ENCODE results near the gene PUM2. TPM values are rescaled to one million over a fixed set of nuclear protein-coding genes. Genes with fewer than 3 reads are reported as not detected.

PUM2 gene
- total RNA-seq, 1 experiment from 2014 or later = 104 TPM

DNA sequence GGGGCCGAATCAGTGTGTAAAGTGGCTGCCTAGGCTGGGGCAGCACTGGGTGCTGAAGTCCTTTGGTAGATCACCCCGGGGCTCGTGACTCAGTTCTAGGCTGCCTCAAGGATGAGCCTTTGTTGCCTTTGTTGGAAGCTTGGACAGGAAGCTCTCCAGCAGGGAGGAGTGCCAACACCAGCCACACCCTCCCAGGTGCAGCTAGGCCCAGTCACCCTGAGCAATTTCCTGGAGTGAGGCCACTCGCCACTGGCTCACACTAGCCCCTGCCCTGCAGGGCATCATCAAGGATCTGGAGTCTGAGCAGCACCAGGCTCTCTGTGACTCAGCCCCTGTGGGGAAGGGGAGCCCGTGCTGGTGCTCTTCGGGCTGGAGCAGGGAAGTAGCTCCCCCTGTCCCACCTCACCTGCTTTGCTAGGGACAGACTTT, 119.0 kb downstream of the PUM2 start:
- ChIA-PET CTCF (interaction anchor here (0.5 to 3.8 kb wide), 20 partner anchors 9 to 411 kb away, joined by 3 to 48 read pairs (median 5); no protein-coding TSS in a partner anchor), POLR2A (interaction anchor here (0.7 kb wide), 1 partner anchor 467 kb away, joined by 9 read pairs; no protein-coding TSS in a partner anchor)
- TF ChIP-seq NFE2L1 (CRISPR knock-in tag; IDR thresholded peaks at IDR 0.05) = no peak
- TF ChIP-seq ZNF121 (CRISPR knock-in tag; IDR thresholded peaks at IDR 0.05) = 0 out of 2 replicates have a peak, but pooled peaks have one; percentile 22
- Mint-ChIP-seq H3K9me3 (peaks cover 4% of the 10 kb centered on the region; the same call in 1 of the 2 replicates), H3K27ac (no peak overlapping the region), H3K4me1 (peaks cover 20% of the 10 kb centered on the region), H3K27me3 (ENCODE audit: low read depth) (peaks cover 7% of the 10 kb centered on the region; the same call in 1 of the 2 replicates), H3K4me3 (no peak overlapping the region), H3K36me3 (no peaks in the 10 kb centered on the region)
- ATAC-seq = peak; percentile 90
- peak; percentile 37 for DNase-seq (ENCODE audit: low spot score)

DNA sequence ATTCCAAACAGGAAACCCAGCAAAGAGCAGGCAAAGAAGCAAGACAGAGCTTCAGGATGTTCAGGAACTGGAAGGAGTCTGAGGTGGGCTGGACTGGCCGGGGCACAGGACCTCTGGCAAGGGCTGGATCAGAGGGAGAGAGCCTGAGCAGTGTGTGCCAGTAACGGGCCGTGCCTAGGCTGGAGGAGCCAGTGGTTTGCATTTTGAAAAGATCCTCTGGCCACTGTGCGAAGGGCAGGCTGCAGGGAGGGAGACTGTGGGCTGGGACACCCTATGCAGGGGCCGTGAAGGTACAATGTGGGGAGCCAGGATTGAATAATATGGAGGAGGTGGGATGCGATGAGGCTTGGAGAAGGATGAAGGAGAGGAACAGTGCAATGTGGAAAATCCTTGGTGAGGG, 119.5 kb downstream of the PUM2 start:
- DNase-seq (ENCODE audit: low spot score) = no peak
- H3K4me1 Mint-ChIP-seq = peaks cover 22% of the 10 kb centered on the region
- H3K36me3 Mint-ChIP-seq = no peaks in the 10 kb centered on the region
- ATAC-seq = peak; percentile 3; the same call in 1 of the 2 replicates
- ChIA-PET CTCF (interaction anchor here (0.5 to 3.8 kb wide), 17 partner anchors 11 to 411 kb away, joined by 3 to 48 read pairs (median 5); no protein-coding TSS in a partner anchor), POLR2A (interaction anchor here (0.7 kb wide), 1 partner anchor 466 kb away, joined by 9 read pairs; no protein-coding TSS in a partner anchor)
- H3K27me3 Mint-ChIP-seq (ENCODE audit: low read depth) = peaks cover 10% of the 10 kb centered on the region
- no peak overlapping the region for H3K4me3 Mint-ChIP-seq
- H3K27ac Mint-ChIP-seq = no peak overlapping the region
- TF ChIP-seq NR3C1 (CRISPR knock-in tag; conservative IDR thresholded peaks at IDR 0.05; ENCODE audit: low read depth) = no peak
- no peak for TF ChIP-seq HMGA2 (CRISPR knock-in tag; IDR thresholded peaks at IDR 0.05)
- no peak for TF ChIP-seq TEAD4 (CRISPR knock-in tag; IDR thresholded peaks at IDR 0.05)
- peaks cover 4% of the 10 kb centered on the region; the same call in 1 of the 2 replicates for H3K9me3 Mint-ChIP-seq

DNA sequence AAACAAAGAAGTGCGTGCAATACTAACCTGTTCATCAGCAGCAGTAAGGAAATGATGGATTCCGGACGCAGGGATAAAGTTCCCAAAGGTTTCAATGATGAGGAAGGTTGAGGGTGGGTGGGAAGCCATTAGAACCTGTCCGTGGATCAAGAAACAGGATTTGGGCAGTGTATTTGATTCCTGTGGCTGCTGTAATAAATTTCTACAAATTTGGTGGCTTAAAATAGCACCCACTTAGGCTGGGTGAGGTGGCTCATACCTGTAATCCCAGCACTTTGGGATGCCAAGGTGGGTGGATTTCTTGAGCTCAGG, 120.6 kb downstream of the PUM2 start:
- CTCF ChIA-PET = interaction anchor here (0.7 to 3.3 kb wide), 4 partner anchors 42 to 214 kb away, joined by 3 to 28 read pairs (median 3); no protein-coding TSS in a partner anchor
- peaks cover 4% of the 10 kb centered on the region; the same call in 1 of the 2 replicates for H3K9me3 Mint-ChIP-seq
- no peak for DNase-seq (ENCODE audit: low spot score)
- H3K36me3 Mint-ChIP-seq = no peaks in the 10 kb centered on the region
- peaks cover 17% of the 10 kb centered on the region for H3K27me3 Mint-ChIP-seq (ENCODE audit: low read depth)
- H3K4me1 Mint-ChIP-seq = peaks cover 29% of the 10 kb centered on the region
- POLR2A ChIA-PET = no interaction called here
- H3K4me3 Mint-ChIP-seq = no peak overlapping the region
- TF ChIP-seq, protein P1, sequence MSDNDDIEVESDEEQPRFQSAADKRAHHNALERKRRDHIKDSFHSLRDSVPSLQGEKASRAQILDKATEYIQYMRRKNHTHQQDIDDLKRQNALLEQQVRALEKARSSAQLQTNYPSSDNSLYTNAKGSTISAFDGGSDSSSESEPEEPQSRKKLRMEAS (CRISPR knock-in tag; IDR thresholded peaks at IDR 0.05) = no peak
- TF ChIP-seq, protein P2, sequence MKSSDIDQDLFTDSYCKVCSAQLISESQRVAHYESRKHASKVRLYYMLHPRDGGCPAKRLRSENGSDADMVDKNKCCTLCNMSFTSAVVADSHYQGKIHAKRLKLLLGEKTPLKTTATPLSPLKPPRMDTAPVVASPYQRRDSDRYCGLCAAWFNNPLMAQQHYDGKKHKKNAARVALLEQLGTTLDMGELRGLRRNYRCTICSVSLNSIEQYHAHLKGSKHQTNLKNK (CRISPR knock-in tag; IDR thresholded peaks at IDR 0.05) = no peak
- no peak overlapping the region for H3K27ac Mint-ChIP-seq
- ATAC-seq = no peak

DNA sequence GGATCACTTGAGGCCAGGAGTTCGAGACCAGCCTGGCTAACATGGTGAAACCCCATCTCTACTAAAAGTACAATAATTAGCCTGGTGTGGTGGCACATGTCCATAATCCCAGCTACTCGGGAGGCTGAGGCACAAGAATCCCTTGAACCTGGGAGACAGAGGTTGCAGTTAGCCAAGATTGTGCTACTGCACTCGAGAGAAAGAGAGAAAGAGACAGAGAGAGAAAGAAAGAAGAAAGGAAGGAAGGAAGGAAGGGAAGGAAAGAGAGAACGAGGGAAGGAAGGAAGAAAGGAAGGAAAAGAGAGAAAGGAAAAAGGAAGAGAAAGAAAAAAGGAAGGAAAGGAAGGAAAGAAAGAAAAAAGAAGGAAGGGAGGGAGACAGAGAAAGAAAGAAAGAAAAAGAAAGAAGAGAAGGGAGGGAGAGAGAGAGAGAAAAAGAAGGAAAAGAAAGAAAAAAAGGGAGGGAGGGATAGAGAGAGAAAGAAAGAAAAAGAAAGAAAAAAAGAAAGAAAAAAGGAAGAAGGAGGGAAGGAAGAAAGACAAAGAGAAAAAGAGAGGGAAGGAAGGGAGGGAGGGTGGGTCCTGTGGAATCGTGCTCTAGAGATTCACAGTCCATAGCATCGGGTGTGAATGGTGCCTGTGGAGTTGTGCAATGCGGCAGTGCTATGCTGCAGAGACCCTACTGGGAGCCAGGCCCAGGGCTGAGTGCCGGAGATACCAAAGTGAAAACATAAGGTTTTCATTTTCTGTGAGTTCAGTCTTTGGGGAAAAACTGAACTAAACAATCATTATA, 121.1 kb downstream of the PUM2 start:
- Mint-ChIP-seq H3K4me1 (peaks cover 29% of the 10 kb centered on the region), H3K36me3 (no peaks in the 10 kb centered on the region), H3K9me3 (peaks cover 4% of the 10 kb centered on the region; the same call in 1 of the 2 replicates), H3K4me3 (no peak overlapping the region), H3K27me3 (ENCODE audit: low read depth) (peaks cover 17% of the 10 kb centered on the region), H3K27ac (no peak overlapping the region)
- ATAC-seq (no peak), DNase-seq (ENCODE audit: low spot score) (no peak)
- ChIA-PET CTCF (interaction anchor here (1.2 to 3.3 kb wide), 3 partner anchors 94 to 214 kb away, joined by 3 to 28 read pairs (median 4); no protein-coding TSS in a partner anchor), POLR2A (no interaction called here)
- TF ChIP-seq, protein P3, sequence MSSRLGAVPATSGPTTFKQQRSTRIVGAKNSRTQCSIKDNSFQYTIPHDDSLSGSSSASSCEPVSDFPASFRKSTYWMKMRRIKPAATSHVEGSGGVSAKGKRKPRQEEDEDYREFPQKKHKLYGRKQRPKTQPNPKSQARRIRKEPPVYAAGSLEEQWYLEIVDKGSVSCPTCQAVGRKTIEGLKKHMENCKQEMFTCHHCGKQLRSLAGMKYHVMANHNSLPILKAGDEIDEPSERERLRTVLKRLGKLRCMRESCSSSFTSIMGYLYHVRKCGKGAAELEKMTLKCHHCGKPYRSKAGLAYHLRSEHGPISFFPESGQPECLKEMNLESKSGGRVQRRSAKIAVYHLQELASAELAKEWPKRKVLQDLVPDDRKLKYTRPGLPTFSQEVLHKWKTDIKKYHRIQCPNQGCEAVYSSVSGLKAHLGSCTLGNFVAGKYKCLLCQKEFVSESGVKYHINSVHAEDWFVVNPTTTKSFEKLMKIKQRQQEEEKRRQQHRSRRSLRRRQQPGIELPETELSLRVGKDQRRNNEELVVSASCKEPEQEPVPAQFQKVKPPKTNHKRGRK (CRISPR knock-in tag; IDR thresholded peaks at IDR 0.05; ENCODE audit: borderline replicate concordance) = peak; percentile 86; the same call in 1 of the 2 replicates
- TF ChIP-seq ZNF423 (CRISPR knock-in tag; IDR thresholded peaks at IDR 0.05) = no peak
- TF ChIP-seq, protein P4, sequence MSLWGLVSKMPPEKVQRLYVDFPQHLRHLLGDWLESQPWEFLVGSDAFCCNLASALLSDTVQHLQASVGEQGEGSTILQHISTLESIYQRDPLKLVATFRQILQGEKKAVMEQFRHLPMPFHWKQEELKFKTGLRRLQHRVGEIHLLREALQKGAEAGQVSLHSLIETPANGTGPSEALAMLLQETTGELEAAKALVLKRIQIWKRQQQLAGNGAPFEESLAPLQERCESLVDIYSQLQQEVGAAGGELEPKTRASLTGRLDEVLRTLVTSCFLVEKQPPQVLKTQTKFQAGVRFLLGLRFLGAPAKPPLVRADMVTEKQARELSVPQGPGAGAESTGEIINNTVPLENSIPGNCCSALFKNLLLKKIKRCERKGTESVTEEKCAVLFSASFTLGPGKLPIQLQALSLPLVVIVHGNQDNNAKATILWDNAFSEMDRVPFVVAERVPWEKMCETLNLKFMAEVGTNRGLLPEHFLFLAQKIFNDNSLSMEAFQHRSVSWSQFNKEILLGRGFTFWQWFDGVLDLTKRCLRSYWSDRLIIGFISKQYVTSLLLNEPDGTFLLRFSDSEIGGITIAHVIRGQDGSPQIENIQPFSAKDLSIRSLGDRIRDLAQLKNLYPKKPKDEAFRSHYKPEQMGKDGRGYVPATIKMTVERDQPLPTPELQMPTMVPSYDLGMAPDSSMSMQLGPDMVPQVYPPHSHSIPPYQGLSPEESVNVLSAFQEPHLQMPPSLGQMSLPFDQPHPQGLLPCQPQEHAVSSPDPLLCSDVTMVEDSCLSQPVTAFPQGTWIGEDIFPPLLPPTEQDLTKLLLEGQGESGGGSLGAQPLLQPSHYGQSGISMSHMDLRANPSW (CRISPR knock-in tag; conservative IDR thresholded peaks at IDR 0.05; ENCODE audit: low read depth) = no peak
- TF ChIP-seq, protein P5, sequence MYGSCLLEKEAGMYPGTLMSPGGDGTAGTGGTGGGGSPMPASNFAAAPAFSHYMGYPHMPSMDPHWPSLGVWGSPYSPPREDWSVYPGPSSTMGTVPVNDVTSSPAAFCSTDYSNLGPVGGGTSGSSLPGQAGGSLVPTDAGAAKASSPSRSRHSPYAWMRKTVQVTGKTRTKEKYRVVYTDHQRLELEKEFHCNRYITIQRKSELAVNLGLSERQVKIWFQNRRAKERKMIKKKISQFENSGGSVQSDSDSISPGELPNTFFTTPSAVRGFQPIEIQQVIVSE (CRISPR knock-in tag; IDR thresholded peaks at IDR 0.05; ENCODE audit: borderline replicate concordance) = no peak
